Hematopoietic multipotent progenitor cell (in vitro differentiated cells): ENCODE data around the gene GMDS. TPM values are rescaled to one million over a fixed set of nuclear protein-coding genes. Genes with fewer than 3 reads are reported as not detected.

ENCODE experiments used
- DNase-seq, 3 donors: peaks; one replicate each; pipeline ENCODE4 v3.0.0-alpha.2; 2011 to 2015; ENCODE audit warnings: low read depth in 2 of 3, low spot score in 2 of 3
- total RNA-seq: library from RNA; depleted of rRNA; stranded (reverse); fragments of >200 nt; gene quantifications from one replicate; pipeline ENCODE4 v1.2.3, GENCODE V29; 2012

The GMDS gene
- total RNA-seq, 1 donor = 12.7 TPM

DNA sequence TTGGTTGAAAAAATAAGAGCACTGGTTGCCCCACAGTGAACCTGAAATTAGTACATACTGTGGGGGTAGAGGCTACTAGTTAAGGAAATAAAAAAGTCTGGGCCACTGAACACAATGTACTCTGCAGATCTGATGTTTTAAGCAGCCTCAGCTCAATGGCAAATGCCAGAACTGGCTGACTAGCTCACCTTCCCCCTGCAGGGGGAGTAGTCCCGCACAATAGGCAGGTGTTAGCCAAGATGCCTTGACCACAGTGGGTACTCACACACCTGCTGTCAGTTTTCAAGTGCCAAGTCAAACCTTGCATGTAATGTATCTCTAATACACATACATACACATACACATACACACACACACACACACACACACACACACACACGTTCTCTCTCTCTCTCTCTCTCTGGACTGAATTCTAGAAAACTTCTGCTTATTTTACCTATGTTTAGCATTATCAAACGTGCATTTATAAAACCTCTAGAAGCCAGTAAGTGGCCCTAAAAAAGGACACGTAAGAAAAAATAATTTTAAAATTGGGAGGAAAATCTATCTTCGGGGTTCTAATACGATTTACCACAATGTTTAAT is 36.1 kb downstream of the GMDS start:
- peak in 2 of 3 donors; percentile 45 to 57 for DNase-seq

DNA sequence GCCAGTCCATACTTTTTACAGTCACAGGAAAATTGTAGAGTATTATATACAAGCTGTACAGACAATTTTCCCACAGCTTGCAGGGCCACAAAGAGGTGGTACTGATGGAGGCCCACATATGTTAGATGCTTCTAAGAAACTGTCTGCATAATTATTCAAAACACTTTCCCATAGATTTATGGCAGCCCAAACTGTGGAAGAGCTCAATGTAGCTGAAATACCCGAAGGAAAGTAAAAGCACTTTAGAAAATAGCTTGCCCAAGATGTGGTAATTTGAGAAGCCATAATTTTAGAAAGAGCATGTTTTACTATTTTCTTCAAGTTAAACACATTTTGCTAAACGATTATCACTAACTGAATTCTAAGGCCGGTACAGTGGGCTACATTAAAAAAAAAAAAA is 36.9 kb downstream of the GMDS start:
- DNase-seq = no peak

DNA sequence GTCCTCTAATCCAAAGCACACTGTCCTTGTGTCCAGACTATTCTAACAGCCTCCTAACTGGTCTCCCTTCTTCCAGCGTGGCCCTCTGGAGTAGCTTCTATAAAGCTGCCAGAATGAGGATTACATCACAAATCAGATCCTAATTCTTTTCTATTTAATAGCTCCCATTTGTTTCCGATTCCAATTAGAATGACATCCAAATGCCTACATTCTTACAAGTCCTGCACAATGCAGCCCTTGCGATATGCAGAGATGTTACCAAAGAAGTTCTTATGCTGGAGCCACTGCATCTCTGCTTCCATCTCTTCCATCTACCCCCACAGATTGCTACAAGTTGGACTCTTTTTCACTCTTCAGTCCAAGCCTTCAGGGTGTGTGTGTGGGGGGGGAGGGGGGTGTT is 40.0 kb downstream of the GMDS start:
- no peak for DNase-seq

DNA sequence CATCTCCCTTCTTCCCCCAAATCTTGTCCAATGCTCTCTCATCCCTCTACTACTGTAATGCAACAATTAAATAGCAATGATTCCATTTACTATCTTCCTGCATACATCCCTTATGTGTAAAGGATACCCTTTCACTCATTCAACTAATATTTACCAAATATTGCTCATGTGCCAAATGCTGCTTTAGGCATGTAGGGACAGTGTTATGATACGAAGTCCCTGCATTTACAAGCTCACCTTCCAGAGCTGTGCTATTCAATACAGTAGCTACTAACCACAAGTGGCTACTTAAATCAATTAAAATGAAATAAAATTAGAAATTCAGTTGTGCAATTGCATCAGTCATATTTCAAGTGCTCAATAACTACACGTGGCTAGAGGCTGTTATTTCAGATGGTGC is 41.1 kb downstream of the GMDS start:
- no peak for DNase-seq

DNA sequence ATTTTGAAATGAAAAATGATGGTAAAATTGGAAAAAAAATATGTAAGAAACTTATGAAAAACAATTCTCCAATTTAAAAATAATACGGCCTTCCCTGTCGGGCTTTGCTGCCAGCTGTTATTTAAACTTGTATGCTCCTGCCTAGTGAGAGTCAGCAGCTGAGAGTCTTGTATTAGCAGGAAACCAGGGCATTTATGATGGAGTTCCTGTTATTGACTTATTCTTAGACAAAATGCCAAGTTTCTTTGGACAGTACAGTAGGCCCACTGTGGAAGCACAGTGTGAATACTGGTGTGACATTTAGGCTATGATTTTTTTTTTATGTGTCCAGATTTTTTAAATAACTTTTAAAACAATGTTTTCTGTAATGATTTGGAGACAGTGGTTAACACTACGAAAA is 42.1 kb downstream of the GMDS start:
- DNase-seq = peak in 1 of 3 donors; percentile 39

DNA sequence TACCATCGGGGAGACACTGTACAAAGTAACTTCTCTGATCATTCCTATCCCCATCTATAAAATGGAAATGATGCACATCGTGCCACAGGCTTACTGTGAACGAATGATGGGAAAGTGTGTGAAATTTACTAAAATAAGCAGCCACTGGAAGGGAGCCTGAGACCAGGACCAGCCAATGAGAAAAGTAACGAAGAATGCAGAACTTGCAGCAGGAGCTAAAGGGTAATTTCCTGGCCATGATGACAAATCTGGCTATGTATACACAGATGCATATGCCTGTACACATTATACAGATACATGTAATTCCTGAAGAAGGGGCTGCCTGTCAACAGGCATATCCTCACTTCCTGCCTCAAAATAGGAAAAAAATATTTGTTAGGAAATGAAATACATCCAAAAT is 47.4 kb downstream of the GMDS start:
- DNase-seq = no peak

DNA sequence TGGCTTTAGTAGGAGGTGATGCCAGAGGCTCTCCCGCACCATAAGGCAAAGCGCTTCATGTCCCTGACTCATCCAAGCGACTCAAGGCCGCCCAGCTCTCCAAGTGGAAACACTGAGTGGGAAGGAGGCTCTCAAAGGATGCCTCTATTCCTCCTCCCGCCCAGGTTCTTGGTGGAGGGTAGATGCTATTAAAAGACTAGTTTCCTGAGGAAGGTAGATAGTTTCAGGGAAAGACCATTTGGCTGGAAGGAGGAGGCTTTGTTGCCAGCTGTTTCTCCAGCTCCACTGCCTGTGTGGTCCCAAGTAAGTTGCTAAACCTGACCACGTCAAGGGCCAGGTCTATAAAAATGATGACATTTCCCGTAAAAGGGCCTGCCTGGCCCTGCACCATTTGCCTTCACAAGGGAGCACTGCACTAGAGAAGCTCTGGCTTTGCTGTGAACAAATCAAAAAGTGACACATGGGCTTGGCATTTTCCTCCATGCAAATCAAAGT is 48.2 kb downstream of the GMDS start:
- no peak for DNase-seq

DNA sequence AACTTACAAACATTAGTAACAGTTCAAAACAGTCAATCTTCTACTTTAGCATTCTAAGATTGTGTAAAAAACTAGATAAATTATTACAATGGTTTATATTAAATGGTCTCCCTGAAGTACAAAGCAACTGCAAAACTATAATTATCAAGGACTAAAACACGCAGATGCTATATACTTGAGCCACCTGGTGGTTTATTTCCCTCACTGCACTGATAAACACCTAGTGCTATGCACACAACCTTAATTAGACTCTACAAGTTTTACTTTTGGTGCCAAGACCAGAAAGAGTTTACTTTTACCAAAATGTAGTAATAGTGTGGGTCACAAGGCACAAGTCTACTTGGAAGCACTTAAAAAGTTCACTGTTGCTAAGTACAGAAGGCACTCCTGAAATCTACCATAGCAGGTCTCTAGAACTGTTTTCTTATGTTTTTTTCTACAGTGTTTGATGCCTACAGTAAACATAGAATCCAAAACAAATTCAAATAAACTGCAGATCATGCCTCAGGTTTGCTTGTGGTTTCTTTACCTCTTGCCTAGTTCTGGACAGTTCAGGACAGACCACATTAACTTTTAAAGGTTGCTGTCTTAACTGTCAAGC is 49.2 kb downstream of the GMDS start:
- peak; percentile 11 to 86 (median 60) for DNase-seq

DNA sequence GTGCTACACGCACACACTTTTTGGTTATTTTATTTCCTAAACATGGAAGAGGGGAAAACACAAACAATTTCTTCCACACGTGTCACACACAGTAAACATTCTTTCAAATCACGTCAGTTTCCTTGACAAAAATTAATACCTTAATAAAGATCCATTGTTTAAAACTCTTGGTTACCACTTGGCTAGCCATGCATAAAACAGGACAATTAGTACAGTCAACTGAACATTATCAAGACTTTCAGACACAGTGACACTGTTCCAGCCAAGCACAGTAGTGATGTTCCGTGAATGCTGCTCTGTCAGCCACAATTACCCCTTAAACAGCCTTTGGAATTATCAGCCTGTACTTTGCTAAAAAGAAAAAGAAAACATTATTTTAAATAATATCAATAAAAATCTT is 50.8 kb downstream of the GMDS start:
- no peak for DNase-seq

DNA sequence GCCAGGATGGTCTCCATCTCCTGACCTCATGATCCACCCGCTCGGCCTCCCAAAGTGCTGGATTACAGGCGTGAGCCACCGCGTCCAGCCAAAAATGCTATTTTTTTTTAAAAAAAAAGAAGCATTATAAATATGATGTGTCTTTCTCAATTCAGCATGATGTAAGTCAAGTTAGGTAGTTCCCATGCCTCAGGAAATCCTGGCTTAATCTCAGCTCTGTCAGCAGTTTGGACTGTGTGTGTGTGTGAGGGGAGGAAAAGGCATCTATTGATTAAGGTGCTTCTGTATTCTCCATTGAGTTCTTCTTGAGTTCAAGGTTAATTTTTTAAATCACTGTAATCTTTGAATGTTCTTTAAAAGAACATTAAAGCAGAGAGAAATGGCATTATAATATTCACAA is 51.5 kb downstream of the GMDS start:
- no peak for DNase-seq

DNA sequence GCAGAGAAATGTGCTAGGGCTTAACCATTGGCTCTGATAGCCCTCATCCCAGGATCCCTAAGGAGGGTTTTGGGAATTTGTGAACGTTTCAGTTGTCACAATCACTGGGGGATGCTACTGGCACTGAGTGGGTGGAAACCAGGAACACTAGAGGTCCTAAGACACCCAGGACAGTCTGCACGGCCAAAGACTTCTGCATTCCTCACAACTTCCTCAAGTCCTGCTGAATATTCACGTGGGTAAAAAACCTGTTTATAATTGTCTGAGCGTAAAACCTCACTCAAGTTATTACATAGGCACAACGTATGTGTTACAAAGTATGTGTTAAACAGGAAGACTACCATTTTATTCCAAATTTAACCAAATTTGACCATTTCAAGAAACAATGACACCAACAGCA is 52.4 kb downstream of the GMDS start:
- no peak for DNase-seq

DNA sequence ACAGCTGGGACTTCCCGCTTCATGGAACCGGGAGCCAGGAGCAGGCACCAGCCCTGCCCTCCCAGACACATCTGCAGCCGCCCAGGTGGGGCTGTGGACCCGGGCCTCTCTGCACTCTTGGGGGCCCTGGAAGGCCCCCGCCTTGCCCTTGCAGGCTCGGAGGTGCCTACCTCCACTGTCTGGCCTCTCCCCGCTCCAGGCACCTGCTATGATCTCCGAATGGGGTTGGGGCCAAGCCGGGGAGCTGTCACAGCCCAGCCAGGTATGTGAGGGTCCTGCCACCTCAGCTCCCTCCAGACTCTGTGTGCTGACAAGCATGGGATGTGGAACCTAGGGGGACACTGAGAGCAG is 54.0 kb downstream of the GMDS start:
- no peak for DNase-seq

DNA sequence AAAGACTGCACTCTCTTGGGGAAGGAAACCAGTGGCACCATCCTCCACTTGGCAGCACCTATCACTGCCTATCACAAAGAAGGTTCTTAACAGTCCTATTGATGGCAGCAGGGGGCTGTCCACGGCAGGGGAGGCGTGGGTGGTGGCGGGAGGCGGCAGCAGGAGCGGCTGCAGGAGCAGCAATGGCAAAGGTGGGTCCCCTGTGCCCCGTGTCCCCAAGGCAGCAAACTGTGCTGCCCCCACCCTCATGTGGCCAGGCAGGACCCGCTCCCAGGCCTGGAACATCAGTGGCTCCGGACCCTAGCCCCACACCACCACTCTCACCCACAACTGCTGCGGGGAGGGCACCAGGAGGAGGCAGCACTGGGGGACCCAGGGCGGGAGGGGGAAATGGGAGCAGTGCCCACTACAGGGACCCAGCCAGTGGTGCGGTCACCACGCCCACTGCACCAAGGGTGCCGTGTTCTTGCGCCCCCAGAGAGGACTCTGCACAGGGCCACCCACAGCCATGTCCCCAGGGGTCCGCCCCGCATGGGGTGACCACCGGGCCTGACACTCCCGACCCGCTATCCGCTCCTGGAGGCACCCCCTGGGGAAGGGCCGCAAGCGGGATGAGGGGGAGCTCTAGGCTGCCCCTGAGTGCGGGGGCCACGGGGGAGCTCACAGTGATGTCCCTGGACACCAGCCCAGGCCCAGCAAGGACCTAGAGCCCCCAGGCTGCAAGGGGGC is 54.6 kb downstream of the GMDS start:
- DNase-seq = no peak

DNA sequence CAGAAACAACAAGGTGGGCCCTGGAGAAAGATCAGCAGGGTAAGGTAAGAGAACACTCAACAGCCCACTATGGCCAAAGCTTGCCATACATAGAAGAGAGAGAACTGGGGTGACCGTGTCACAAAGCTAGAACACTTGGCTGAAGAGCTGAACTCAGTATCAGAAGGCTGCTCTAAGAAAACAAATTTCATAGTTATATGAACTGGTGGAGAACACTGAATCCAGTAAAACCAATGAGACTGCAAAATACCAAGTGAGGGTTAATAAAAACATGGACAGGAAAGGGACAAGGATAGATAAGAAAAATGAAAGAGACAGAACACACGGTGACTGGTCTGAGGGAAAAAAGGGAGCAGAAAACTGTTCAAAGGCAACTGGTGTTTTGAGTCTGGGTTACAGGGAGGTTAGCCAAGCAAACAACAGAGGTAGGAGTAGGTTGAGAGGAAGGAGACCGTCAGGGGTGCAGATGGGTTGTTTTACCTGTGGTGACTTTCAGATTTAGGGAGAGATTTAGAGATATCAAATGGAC is 56.5 kb downstream of the GMDS start:
- DNase-seq = no peak

DNA sequence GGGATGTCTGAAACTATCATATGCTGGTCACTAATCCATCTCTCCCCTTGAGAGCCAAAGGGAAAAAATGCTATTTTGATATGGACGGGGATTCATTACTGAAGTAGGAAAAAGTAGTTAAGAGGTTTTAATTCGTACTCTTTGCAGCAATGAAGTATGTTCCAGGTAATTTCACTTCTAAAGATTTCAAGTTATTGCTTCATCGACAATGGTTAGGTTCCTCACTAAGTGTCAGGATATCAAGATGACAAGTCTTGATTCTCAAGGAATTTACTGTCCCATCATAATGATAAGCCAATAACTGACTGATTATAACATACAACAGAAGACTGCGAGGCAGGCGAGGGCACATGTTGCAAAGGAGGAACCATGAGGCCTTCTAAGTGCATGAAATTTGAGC is 57.0 kb downstream of the GMDS start:
- no peak for DNase-seq

DNA sequence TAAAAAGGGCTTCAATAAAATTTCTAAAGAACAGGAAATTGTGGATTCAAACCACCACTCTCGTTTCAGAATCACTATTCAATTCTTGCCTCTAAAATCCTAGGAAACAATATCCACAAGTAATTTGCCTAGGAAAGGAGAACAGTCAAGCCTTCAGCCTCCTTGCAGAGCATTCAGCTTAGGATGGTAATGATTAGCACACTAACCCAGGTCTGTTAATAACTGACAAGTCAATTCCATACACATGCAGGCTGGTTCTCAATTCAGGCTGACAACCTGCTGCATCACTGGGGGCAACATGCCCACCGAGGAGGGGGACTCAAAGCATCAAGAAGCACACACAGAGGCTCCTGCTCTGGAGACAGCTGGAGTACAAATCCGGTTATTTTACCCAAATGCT is 57.6 kb downstream of the GMDS start:
- no peak for DNase-seq

DNA sequence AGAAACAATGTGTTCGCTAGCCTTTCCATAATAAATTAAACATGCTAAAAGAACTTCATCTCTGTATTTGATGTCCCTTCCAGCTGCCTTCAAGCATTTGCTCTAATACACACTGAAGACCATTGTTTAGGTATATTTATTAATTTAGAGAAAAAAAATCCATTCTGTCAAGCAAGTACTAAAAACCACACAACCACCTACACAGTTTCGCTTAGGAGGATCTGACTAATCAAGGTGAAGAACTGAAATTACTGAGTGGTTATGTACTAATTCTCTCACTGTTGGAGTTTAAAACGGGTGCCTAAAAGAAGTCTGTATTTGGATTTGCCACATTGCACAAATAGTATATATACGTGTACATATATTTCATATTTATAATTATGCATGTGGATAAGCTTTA is 58.9 kb downstream of the GMDS start:
- DNase-seq = no peak

DNA sequence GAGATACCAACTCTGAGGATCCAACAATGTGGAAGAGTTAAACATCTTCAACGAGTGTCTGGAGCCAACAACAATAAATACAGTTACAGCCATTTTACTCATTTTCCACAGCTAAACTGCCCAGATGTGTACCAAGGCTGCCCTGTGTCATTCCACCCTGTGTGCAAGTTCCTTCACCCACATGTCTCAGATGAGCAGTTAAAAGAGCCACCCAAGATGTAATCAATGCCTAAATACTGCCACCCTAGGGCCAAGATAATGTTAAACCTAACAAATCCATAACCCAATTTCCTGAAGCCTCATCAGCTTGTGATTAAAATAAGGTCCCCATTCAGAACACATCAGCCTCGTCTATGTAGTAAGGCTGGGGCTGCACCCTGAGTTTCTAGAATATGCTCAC is 59.9 kb downstream of the GMDS start:
- no peak for DNase-seq

DNA sequence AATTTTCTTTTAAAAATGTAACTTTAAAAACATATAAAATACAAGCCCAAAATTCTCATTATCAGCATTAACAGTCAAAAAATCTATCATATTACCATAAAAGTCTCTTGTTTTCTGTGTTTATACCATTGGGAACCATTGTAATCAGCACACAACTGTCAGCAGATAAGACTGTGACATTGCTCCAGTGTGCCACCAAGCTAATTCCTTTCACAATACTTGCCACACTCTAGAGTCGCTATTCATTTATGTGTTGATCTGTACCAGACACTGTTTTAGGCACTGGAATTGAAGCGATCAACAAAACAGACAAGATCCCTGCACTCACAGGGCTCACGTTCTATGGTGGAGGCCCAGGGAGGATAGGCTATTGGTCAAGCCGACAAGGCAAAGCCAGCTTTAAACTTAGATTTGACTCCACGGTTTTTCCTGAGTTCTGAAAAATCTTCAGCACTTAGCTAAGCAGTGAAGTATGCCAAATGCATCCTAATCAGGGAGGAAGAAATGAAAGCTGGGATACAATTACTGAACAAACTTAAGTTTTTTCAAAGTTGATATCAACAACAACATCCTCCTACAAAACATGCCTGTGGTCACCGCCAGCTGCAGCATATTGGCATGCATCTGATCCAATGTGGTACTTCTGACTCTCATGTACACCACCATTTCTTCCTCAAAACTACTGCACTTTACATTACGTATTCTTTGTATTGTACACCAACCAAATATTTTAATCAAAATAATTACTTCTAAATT is 60.5 kb downstream of the GMDS start:
- DNase-seq = no peak

DNA sequence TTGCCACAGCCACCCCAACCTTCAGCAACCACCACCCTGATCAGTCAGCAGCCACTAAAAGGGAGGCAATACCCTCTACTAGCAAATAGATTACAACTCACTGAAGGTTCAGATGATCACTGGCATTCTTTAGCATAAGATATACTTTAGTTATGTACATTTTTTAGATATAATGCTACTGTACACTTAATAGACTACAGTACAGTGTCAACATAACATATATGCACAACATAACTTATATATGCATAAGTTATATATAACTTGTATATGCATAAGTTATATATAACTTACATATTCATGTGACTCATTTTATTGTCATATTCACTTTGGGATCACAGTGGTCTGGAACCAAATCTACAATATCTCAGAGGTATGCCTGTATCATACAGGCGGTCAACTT is 61.7 kb downstream of the GMDS start:
- no peak for DNase-seq

DNA sequence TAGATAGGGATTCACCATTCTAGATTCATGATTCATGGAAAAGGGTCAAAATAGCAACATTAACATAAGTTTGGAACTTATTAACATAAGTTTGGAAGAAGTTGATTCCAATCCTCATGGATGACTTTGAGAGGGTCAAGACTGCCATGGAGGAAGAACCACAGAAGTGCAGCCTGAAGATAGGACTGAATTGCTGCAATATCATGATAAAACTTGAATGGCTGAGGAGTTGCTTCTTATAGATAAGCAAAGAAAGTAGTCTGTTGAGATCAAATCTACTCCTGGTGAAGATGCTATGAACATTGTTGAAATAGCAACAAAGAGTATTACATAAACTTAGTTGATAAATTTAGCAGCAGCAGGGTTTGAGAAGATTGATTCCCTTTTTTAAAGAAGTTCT is 62.2 kb downstream of the GMDS start:
- no peak for DNase-seq
